Measurements from ENCODE around the gene PILRB. TPM values are rescaled to one million over a fixed set of nuclear protein-coding genes. Genes with fewer than 3 reads are reported as not detected.
"Not testable (repeated sequence)": the region's sequence is repeated elsewhere in the genome, so short reads cannot be mapped to it uniquely, and the experiment has no call there.

The PILRB gene
- total RNA-seq (2022) (53.4 and 58.9 TPM in 2 replicates), Bru-seq, nascent RNA (percentile 93 among the genes with signal in this experiment), BruChase-seq, experiment 1, labeled RNA remaining after a 2-hour chase (percentile 94 among the genes with signal in this experiment), BruChase-seq, experiment 2, labeled RNA remaining after a 6-hour chase (percentile 90 among the genes with signal in this experiment)
- long read RNA-seq, partial matches to known transcripts, result 0 of 25 reads
- long read RNA-seq, other reads (novel, unspliced or antisense), result 25 of 25 reads

GRCh38 chr7:100358027-100358856 is at the start of gene PILRB:
Gene PILRB, plus strand, starts transcription at chr7:100358117. Its CDS starts 186 bp downstream, at chr7:100358303.
- intact Hi-C loops (cut with micrococcal nuclease; ENCODE audit: unreplicated experiment), result no loop called here
- H3K9me3 ChIP-seq, result no peaks in the 10 kb centered on the region
- Mint-ChIP-seq H3K36me3 (ENCODE audit: insufficient read depth, unreplicated experiment) (peaks cover 92% of the 10 kb centered on the region), H3K27ac (ENCODE audit: unreplicated experiment) (no peak within 1 kb of the TSS), H3K4me3 (ENCODE audit: unreplicated experiment) (no peak within 1 kb of the TSS), H3K9me3 (ENCODE audit: unreplicated experiment) (no peaks in the 10 kb centered on the region), H3K4me1 (ENCODE audit: low read depth, unreplicated experiment) (no peaks in the 10 kb centered on the region), H3K27me3 (ENCODE audit: insufficient read depth, unreplicated experiment) (no peaks in the 10 kb centered on the region)
- no peaks in the 10 kb centered on the region for H3K27me3 ChIP-seq (replicated peaks; ENCODE audit: control insufficient read depth, insufficient read depth, low read length)
- no peak within 1 kb of the TSS for H3K4me3 ChIP-seq (ENCODE audit: low read depth, low read length)
- ChIA-PET POLR2A (no interaction called here), CTCF (interaction anchor here (0.6 to 0.7 kb wide), 2 partner anchors 70 to 1939 kb away, joined by 3 to 4 read pairs; partner anchors contain the start of gene ZCWPW1)
- TF ChIP-seq, protein P1, sequence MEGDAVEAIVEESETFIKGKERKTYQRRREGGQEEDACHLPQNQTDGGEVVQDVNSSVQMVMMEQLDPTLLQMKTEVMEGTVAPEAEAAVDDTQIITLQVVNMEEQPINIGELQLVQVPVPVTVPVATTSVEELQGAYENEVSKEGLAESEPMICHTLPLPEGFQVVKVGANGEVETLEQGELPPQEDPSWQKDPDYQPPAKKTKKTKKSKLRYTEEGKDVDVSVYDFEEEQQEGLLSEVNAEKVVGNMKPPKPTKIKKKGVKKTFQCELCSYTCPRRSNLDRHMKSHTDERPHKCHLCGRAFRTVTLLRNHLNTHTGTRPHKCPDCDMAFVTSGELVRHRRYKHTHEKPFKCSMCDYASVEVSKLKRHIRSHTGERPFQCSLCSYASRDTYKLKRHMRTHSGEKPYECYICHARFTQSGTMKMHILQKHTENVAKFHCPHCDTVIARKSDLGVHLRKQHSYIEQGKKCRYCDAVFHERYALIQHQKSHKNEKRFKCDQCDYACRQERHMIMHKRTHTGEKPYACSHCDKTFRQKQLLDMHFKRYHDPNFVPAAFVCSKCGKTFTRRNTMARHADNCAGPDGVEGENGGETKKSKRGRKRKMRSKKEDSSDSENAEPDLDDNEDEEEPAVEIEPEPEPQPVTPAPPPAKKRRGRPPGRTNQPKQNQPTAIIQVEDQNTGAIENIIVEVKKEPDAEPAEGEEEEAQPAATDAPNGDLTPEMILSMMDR (IDR thresholded peaks at IDR 0.05; ENCODE audit: insufficient read depth in 1 of 2, low read depth in 1 of 2, low read length in 1 of 2, severe bottlenecking in 1 of 2, unreplicated experiment in 1 of 2), result no peak
- no TSS peak for BruUV-seq (replicated peaks)
- no peak for DNase-seq
- peaks cover 4% of the 10 kb centered on the region; the same call in 1 of the 2 replicates for H3K36me3 ChIP-seq (ENCODE audit: control insufficient read depth, insufficient read depth, low read length)
- H3K4me1 ChIP-seq, result no peaks in the 10 kb centered on the region

- BruUV-seq (replicated peaks); H3K36me3 ChIP-seq (ENCODE audit: control insufficient read depth, insufficient read depth, low read length); H3K27me3 ChIP-seq (replicated peaks; ENCODE audit: control insufficient read depth, insufficient read depth, low read length); H3K4me3 Mint-ChIP-seq (ENCODE audit: unreplicated experiment); H3K27me3 Mint-ChIP-seq (ENCODE audit: insufficient read depth, unreplicated experiment); intact Hi-C loops (cut with micrococcal nuclease; ENCODE audit: unreplicated experiment); DNase-seq; H3K9me3 ChIP-seq; H3K36me3 Mint-ChIP-seq (ENCODE audit: insufficient read depth, unreplicated experiment); H3K4me3 ChIP-seq (ENCODE audit: low read depth, low read length); POLR2A ChIA-PET; H3K9me3 Mint-ChIP-seq (ENCODE audit: unreplicated experiment); H3K27ac Mint-ChIP-seq (ENCODE audit: unreplicated experiment); H3K4me1 ChIP-seq; H3K4me1 Mint-ChIP-seq (ENCODE audit: low read depth, unreplicated experiment); CTCF ChIA-PET: not testable (repeated sequence)
Observed at GRCh38 chr7:100318329-100318728, 39.6 kb upstream of the PILRB start.

GRCh38 chr7:100321648-100322047 is 36.3 kb upstream of the PILRB start:
- DNase-seq; H3K27me3 ChIP-seq (replicated peaks; ENCODE audit: control insufficient read depth, insufficient read depth, low read length); H3K4me3 ChIP-seq (ENCODE audit: low read depth, low read length); H3K9me3 ChIP-seq; CTCF ChIA-PET; H3K27me3 Mint-ChIP-seq (ENCODE audit: insufficient read depth, unreplicated experiment); H3K9me3 Mint-ChIP-seq (ENCODE audit: unreplicated experiment); H3K27ac Mint-ChIP-seq (ENCODE audit: unreplicated experiment); H3K4me3 Mint-ChIP-seq (ENCODE audit: unreplicated experiment); POLR2A ChIA-PET; H3K36me3 ChIP-seq (ENCODE audit: control insufficient read depth, insufficient read depth, low read length); intact Hi-C loops (cut with micrococcal nuclease; ENCODE audit: unreplicated experiment); H3K4me1 Mint-ChIP-seq (ENCODE audit: low read depth, unreplicated experiment); H3K4me1 ChIP-seq; BruUV-seq (replicated peaks): not testable (repeated sequence)
- H3K36me3 Mint-ChIP-seq (ENCODE audit: insufficient read depth, unreplicated experiment), result peaks cover 16% of the 10 kb centered on the region

- H3K4me1 ChIP-seq; H3K27ac Mint-ChIP-seq (ENCODE audit: unreplicated experiment); POLR2A ChIA-PET; DNase-seq; BruUV-seq (replicated peaks); H3K4me1 Mint-ChIP-seq (ENCODE audit: low read depth, unreplicated experiment); H3K9me3 Mint-ChIP-seq (ENCODE audit: unreplicated experiment); H3K27me3 ChIP-seq (replicated peaks; ENCODE audit: control insufficient read depth, insufficient read depth, low read length); H3K36me3 ChIP-seq (ENCODE audit: control insufficient read depth, insufficient read depth, low read length); H3K4me3 ChIP-seq (ENCODE audit: low read depth, low read length); CTCF ChIA-PET; H3K9me3 ChIP-seq; H3K27me3 Mint-ChIP-seq (ENCODE audit: insufficient read depth, unreplicated experiment); intact Hi-C loops (cut with micrococcal nuclease; ENCODE audit: unreplicated experiment); H3K4me3 Mint-ChIP-seq (ENCODE audit: unreplicated experiment): not testable (repeated sequence)
- H3K36me3 Mint-ChIP-seq (ENCODE audit: insufficient read depth, unreplicated experiment), result peaks cover 16% of the 10 kb centered on the region
Observed at GRCh38 chr7:100324194-100324593, 33.7 kb upstream of the PILRB start.

GRCh38 chr7:100325671-100326070 is 32.2 kb upstream of the PILRB start:
- H3K27me3 ChIP-seq (replicated peaks; ENCODE audit: control insufficient read depth, insufficient read depth, low read length); POLR2A ChIA-PET; CTCF ChIA-PET; H3K27ac Mint-ChIP-seq (ENCODE audit: unreplicated experiment); H3K4me1 Mint-ChIP-seq (ENCODE audit: low read depth, unreplicated experiment); BruUV-seq (replicated peaks); DNase-seq; intact Hi-C loops (cut with micrococcal nuclease; ENCODE audit: unreplicated experiment); H3K27me3 Mint-ChIP-seq (ENCODE audit: insufficient read depth, unreplicated experiment); H3K4me1 ChIP-seq; H3K36me3 ChIP-seq (ENCODE audit: control insufficient read depth, insufficient read depth, low read length); H3K9me3 ChIP-seq; H3K4me3 Mint-ChIP-seq (ENCODE audit: unreplicated experiment); H3K4me3 ChIP-seq (ENCODE audit: low read depth, low read length); H3K9me3 Mint-ChIP-seq (ENCODE audit: unreplicated experiment): not testable (repeated sequence)
- peaks cover 16% of the 10 kb centered on the region for H3K36me3 Mint-ChIP-seq (ENCODE audit: insufficient read depth, unreplicated experiment)

GRCh38 chr7:100326914-100327313 is 31.0 kb upstream of the PILRB start:
- POLR2A ChIA-PET; H3K27me3 Mint-ChIP-seq (ENCODE audit: insufficient read depth, unreplicated experiment); H3K27ac Mint-ChIP-seq (ENCODE audit: unreplicated experiment); H3K4me1 Mint-ChIP-seq (ENCODE audit: low read depth, unreplicated experiment); DNase-seq; H3K4me3 ChIP-seq (ENCODE audit: low read depth, low read length); H3K4me1 ChIP-seq; BruUV-seq (replicated peaks); H3K4me3 Mint-ChIP-seq (ENCODE audit: unreplicated experiment); H3K9me3 Mint-ChIP-seq (ENCODE audit: unreplicated experiment); H3K27me3 ChIP-seq (replicated peaks; ENCODE audit: control insufficient read depth, insufficient read depth, low read length); CTCF ChIA-PET; H3K36me3 ChIP-seq (ENCODE audit: control insufficient read depth, insufficient read depth, low read length); intact Hi-C loops (cut with micrococcal nuclease; ENCODE audit: unreplicated experiment); H3K9me3 ChIP-seq: not testable (repeated sequence)
- peaks cover 16% of the 10 kb centered on the region for H3K36me3 Mint-ChIP-seq (ENCODE audit: insufficient read depth, unreplicated experiment)
